Adrenal gland (tissue), 5 donors: ENCODE measurements around the gene TSPAN18.

Experiments
- CTCF ChIP-seq, 6 experiments: fragments of 450-650 bp in 4 of 6; fragments of 200-600 bp in 2 of 6; sonication (generic) in 1 of 6; IDR thresholded peaks; 1 replicate in 5 of 6; 2 replicates in 1 of 6; pipeline versions ENCODE4 v1.5.1 to v1.8.0; 2016 to 2021; ENCODE audit warnings: antibody characterized with exemption in 6 of 6, mild to moderate bottlenecking in 2 of 6, moderate library complexity in 1 of 6
- POLR2A ChIP-seq, 2 donors: fragments of 450-650 bp; IDR thresholded peaks; one replicate each; pipeline ENCODE4 v1.6.1; 2017; ENCODE audit warnings: antibody characterized with exemption in 2 of 2, mild to moderate bottlenecking in 2 of 2, moderate library complexity in 1 of 2
- donor health status: DM: no; HTN: no; CAD: no.

- TF ChIP-seq CTCF (IDR thresholded peaks at IDR 0.05) (no peak), POLR2A (IDR thresholded peaks at IDR 0.05) (peak in 1 of 2 donors; percentile 9)
Measured at GRCh38 chr11:44728491-44728910, 1.7 kb downstream of the TSPAN18 start.
